Glutamatergic neuron (in vitro differentiated cells): Measurements from ENCODE around the gene ARHGAP25. TPM values are rescaled to one million over a fixed set of nuclear protein-coding genes. Genes with fewer than 3 reads are reported as not detected.

Experiments used
- DNase-seq: peaks from one replicate; pipeline ENCODE4 v3.0.0; 2022
- H3K27ac Mint-ChIP-seq: one replicate; pipeline ENCODE4 v1.8.0; 2020; ENCODE audit warnings: mild to moderate bottlenecking, mixed read lengths, inconsistent platforms; ENCODE audit not compliant: unreplicated experiment
- H3K27me3 Mint-ChIP-seq: one replicate; pipeline ENCODE4 v1.8.0; 2020; ENCODE audit warnings: mild to moderate bottlenecking, moderate library complexity, mixed read lengths, inconsistent platforms; ENCODE audit not compliant: unreplicated experiment
- H3K36me3 Mint-ChIP-seq: one replicate; pipeline ENCODE4 v1.8.0; 2020; ENCODE audit warnings: mild to moderate bottlenecking, mixed read lengths, inconsistent platforms; ENCODE audit not compliant: unreplicated experiment
- H3K4me1 Mint-ChIP-seq: one replicate; pipeline ENCODE4 v1.8.0; 2020; ENCODE audit warnings: mild to moderate bottlenecking, low read depth, mixed read lengths, inconsistent platforms; ENCODE audit not compliant: unreplicated experiment
- H3K4me3 Mint-ChIP-seq: one replicate; pipeline ENCODE4 v1.8.0; 2020; ENCODE audit warnings: mild to moderate bottlenecking, mixed read lengths, inconsistent platforms; ENCODE audit not compliant: unreplicated experiment
- H3K9me3 Mint-ChIP-seq: one replicate; pipeline ENCODE4 v1.8.0; 2020; ENCODE audit warnings: mild to moderate bottlenecking, moderate library complexity, mixed read lengths, inconsistent platforms; ENCODE audit not compliant: unreplicated experiment
- CTCF ChIP-seq: fragments of 200-600 bp; sonication (generic); IDR thresholded peaks from one replicate; pipeline ENCODE4 v1.5.0; 2021; ENCODE audit not compliant: partially characterized antibody, unreplicated experiment
- long read RNA-seq: library from polyadenylated mRNA; unstranded; transcript quantifications from one replicate; pipeline ENCODE4 v2.0.0, GENCODE V29; 2020; ENCODE audit not compliant: unreplicated experiment
- total RNA-seq: library from RNA; stranded (reverse); fragmentation: NEBNext Ultra II Directional; extraction: Animal tissue kit (Norgen Biotek cat#: 25700); gene quantifications from one replicate; pipeline ENCODE4 v1.2.1, GENCODE V29; 2021; ENCODE audit not compliant: unreplicated experiment

Gene ARHGAP25
- 1.4 TPM for total RNA-seq
- long read RNA-seq, result 0 reads

- TF ChIP-seq CTCF, result no peak
- no peaks in the 10 kb centered on the region for H3K27me3 Mint-ChIP-seq
- no peaks in the 10 kb centered on the region for H3K36me3 Mint-ChIP-seq
- H3K9me3 Mint-ChIP-seq, result no peaks in the 10 kb centered on the region
- DNase-seq, result no peak
- no peak within 1 kb of the TSS for H3K4me3 Mint-ChIP-seq
- no peaks in the 10 kb centered on the region for H3K4me1 Mint-ChIP-seq
- H3K27ac Mint-ChIP-seq, result no peak within 1 kb of the TSS
Observed at GRCh38 chr2:68734688-68735525, at the start of gene ARHGAP25. Gene ARHGAP25 (plus strand): TSS chr2:68734811. CDS start chr2:68735200, 389 bp downstream.

GRCh38 chr2:68686178-68686577, 48.4 kb upstream of the ARHGAP25 start:
- Mint-ChIP-seq H3K9me3 (no peaks in the 10 kb centered on the region), H3K4me3 (no peak overlapping the region), H3K27me3 (no peaks in the 10 kb centered on the region), H3K36me3 (peaks cover under 1% of the 10 kb centered on the region), H3K4me1 (peaks cover 3% of the 10 kb centered on the region), H3K27ac (no peak overlapping the region)
- no peak for TF ChIP-seq CTCF
- DNase-seq, result no peak

GRCh38 chr2:68687018-68687417, 47.6 kb upstream of the ARHGAP25 start:
- no peak for DNase-seq
- H3K4me1 Mint-ChIP-seq, result peaks cover 3% of the 10 kb centered on the region
- H3K36me3 Mint-ChIP-seq, result no peaks in the 10 kb centered on the region
- no peaks in the 10 kb centered on the region for H3K27me3 Mint-ChIP-seq
- TF ChIP-seq CTCF, result no peak
- no peaks in the 10 kb centered on the region for H3K9me3 Mint-ChIP-seq
- no peak overlapping the region for H3K27ac Mint-ChIP-seq
- no peak overlapping the region for H3K4me3 Mint-ChIP-seq

GRCh38 chr2:68689553-68690537, 44.8 kb upstream of the ARHGAP25 start:
- peaks cover 24% of the 10 kb centered on the region for H3K4me1 Mint-ChIP-seq
- H3K36me3 Mint-ChIP-seq, result no peaks in the 10 kb centered on the region
- peaks cover 8% of the 10 kb centered on the region for H3K9me3 Mint-ChIP-seq
- H3K27ac Mint-ChIP-seq, result no peak overlapping the region
- peaks cover 8% of the 10 kb centered on the region for H3K27me3 Mint-ChIP-seq
- no peak for TF ChIP-seq CTCF
- no peak for DNase-seq
- H3K4me3 Mint-ChIP-seq, result no peak overlapping the region
